Measurements from ENCODE around the gene DNAJC18. TPM values are rescaled to one million over a fixed set of nuclear protein-coding genes. Genes with fewer than 3 reads are reported as not detected.
A peak's percentile ranks its signal among the peaks of the same experiment; 100 is the strongest.
"Not testable (repeated sequence)": the region's sequence is repeated elsewhere in the genome, so short reads cannot be mapped to it uniquely, and the experiment has no call there.

DNAJC18 gene
- polyA plus RNA-seq, 1 experiment = 17.7 TPM

- Histone ChIP-seq H3K9me3 (ENCODE audit: control insufficient read depth, insufficient read depth, low read length) (no peaks in the 10 kb centered on the region), H3K4me3 (ENCODE audit: low read depth, low read length) (peak overlapping the region; percentile 76), H3K27me3 (ENCODE audit: control insufficient read depth, insufficient read depth, low read length) (no peaks in the 10 kb centered on the region), H3K27ac (ENCODE audit: low read depth, low read length) (peak overlapping the region; percentile 92)
- ChIA-PET CTCF (interaction anchor here (0.9 to 1.7 kb wide), 3 partner anchors 22 to 60 kb away, joined by 3 to 8 read pairs (median 5); no protein-coding TSS in a partner anchor), POLR2A (interaction anchor here (0.5 to 1.5 kb wide), 7 partner anchors 8 to 93 kb away, joined by 3 to 7 read pairs (median 5); partner anchors contain the start of gene UBE2D2)
- no peak for DNase-seq (ENCODE audit: low read depth, low spot score)
- TF ChIP-seq, protein P1, sequence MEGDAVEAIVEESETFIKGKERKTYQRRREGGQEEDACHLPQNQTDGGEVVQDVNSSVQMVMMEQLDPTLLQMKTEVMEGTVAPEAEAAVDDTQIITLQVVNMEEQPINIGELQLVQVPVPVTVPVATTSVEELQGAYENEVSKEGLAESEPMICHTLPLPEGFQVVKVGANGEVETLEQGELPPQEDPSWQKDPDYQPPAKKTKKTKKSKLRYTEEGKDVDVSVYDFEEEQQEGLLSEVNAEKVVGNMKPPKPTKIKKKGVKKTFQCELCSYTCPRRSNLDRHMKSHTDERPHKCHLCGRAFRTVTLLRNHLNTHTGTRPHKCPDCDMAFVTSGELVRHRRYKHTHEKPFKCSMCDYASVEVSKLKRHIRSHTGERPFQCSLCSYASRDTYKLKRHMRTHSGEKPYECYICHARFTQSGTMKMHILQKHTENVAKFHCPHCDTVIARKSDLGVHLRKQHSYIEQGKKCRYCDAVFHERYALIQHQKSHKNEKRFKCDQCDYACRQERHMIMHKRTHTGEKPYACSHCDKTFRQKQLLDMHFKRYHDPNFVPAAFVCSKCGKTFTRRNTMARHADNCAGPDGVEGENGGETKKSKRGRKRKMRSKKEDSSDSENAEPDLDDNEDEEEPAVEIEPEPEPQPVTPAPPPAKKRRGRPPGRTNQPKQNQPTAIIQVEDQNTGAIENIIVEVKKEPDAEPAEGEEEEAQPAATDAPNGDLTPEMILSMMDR (IDR thresholded peaks at IDR 0.05; ENCODE audit: low read depth, low read length) = peak; percentile 30
Measured at GRCh38 chr5:139481580-139482049, 42.3 kb upstream of the DNAJC18 start.

DNA sequence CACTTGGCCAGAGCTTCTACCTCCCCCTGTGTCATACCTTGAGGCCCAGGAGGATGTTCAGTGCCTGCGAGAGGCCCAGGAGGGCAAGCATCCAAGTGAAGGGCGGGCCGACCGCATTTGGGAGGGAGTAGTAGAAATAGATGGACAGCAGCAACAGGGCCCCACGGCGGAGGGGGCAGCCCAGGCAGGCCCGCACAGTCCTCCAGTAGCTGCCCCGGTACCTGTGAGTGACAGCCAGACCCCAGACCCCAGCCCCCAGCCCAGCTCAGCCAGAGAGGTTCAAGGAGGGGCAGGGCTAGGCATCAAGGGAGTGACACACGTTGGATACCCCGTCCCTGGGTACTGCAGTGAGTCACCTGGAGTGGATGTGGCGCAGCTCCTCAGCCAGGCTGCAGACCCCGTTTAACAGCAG, 41.8 kb upstream of the DNAJC18 start:
- CTCF ChIA-PET = interaction anchor here (1.2 kb wide), 1 partner anchor 58 kb away, joined by 3 read pairs; no protein-coding TSS in a partner anchor
- Histone ChIP-seq H3K9me3 (ENCODE audit: control insufficient read depth, insufficient read depth, low read length) (no peaks in the 10 kb centered on the region), H3K4me3 (ENCODE audit: low read depth, low read length) (peak overlapping the region; percentile 76), H3K27ac (ENCODE audit: low read depth, low read length) (peak overlapping the region; percentile 92), H3K27me3 (ENCODE audit: control insufficient read depth, insufficient read depth, low read length) (no peaks in the 10 kb centered on the region)
- POLR2A ChIA-PET = interaction anchor here (1.4 to 1.5 kb wide), 2 partner anchors 22 to 37 kb away, joined by 3 to 5 read pairs; no protein-coding TSS in a partner anchor
- no peak for DNase-seq (ENCODE audit: low read depth, low spot score)
- TF ChIP-seq, protein P1 (IDR thresholded peaks at IDR 0.05; ENCODE audit: low read depth, low read length) = no peak

GRCh38 chr5:139479729-139480128, 40.4 kb upstream of the DNAJC18 start:
- not testable (repeated sequence) for H3K27ac ChIP-seq (ENCODE audit: low read depth, low read length); H3K4me3 ChIP-seq (ENCODE audit: low read depth, low read length); DNase-seq (ENCODE audit: low read depth, low spot score); H3K9me3 ChIP-seq (ENCODE audit: control insufficient read depth, insufficient read depth, low read length); H3K27me3 ChIP-seq (ENCODE audit: control insufficient read depth, insufficient read depth, low read length)
- POLR2A ChIA-PET = interaction anchor here (0.6 to 0.7 kb wide), 3 partner anchors 11 to 45 kb away, joined by 3 to 8 read pairs (median 4); no protein-coding TSS in a partner anchor
- CTCF ChIA-PET = interaction anchor here (0.6 to 1.2 kb wide), 5 partner anchors 20 to 60 kb away, joined by 3 to 5 read pairs (median 3); no protein-coding TSS in a partner anchor

DNA sequence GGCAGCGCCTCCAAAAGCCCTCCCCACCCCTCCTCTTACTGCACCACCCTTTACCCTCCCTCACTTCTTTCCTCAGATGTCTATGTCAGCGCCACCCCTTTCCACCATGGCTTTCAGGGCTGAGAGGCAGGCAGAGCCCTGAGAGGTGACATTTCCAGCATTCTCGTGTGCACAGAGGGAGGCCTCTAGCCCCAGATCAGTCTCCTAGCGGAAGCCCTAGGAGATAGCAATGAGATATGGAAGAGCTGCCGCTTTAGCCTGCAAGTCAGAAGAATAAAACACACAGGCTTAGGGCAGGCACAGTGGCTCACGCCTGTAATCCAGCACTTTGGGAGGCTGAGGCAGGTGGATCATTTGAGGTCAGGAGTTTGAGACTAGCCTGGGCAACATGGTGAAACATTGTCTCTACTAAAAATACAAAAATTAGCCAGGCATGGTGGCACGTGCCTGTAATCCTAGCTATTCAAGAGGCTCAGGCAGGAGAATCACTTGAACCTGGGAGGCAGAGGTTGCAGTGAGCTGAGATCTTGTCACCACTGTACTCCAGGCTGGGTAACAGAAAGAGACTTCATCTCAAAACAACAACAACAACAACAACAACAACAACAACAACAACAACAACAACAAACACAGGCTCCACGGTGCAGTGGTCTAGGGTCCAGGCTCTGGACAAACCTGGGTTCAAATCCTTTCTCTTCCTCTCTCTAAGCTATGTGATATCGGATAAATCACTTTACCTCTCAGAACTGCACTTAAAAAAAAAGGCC, 39.5 kb upstream of the DNAJC18 start:
- POLR2A ChIA-PET; H3K27ac ChIP-seq (ENCODE audit: low read depth, low read length): not testable (repeated sequence)

DNA sequence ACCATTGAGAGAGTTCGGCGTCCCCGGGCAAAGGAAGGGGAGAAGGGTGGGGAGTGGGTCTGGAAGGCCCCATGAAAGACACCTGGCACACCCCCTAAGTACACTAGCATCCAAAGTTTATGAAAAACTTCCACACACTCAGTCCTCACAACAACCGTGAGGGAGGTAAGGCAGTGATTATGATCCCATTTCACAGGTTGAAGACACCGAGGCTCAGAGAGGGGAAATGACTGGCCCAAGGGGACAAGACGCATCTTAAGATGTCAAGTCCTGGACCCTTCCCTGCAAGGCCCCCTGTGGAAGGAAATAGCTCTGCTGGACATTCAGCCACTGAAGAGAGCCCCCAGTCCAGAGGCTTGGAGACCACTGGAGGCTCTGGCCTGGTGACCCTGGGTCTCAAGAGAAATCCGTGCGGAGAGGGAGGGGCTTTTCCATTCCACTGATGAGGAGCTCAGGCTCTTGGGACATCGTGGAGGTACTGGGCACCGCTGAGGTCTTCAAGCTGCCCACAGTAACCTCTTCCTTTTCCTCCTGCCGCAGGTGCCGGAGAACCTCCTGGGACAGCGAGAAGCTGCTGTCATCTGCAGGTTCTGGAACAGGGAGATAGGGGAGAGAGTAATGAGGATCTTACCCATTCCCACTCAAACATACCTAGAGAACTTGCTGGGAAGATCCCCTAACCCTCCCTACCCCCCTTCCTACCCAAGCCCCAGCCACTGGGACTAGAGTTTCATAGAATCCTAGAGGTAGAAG, 36.7 kb upstream of the DNAJC18 start:
- CTCF ChIA-PET = interaction anchor here (0.7 kb wide), 1 partner anchor 88 kb away, joined by 5 read pairs; no protein-coding TSS in a partner anchor
- POLR2A ChIA-PET = interaction anchor here (0.6 kb wide), 1 partner anchor 51 kb away, joined by 4 read pairs; no protein-coding TSS in a partner anchor
- TF ChIP-seq, protein P1 (IDR thresholded peaks at IDR 0.05; ENCODE audit: low read depth, low read length) = no peak
- no peaks in the 10 kb centered on the region for H3K9me3 ChIP-seq (ENCODE audit: control insufficient read depth, insufficient read depth, low read length)
- H3K4me3 ChIP-seq (ENCODE audit: low read depth, low read length) = no peak overlapping the region
- H3K27me3 ChIP-seq (ENCODE audit: control insufficient read depth, insufficient read depth, low read length) = no peaks in the 10 kb centered on the region
- DNase-seq (ENCODE audit: low read depth, low spot score) = no peak
- no peak overlapping the region for H3K27ac ChIP-seq (ENCODE audit: low read depth, low read length)

More for the DNA sequence above, 39.5 kb upstream of the DNAJC18 start:
- CTCF ChIA-PET = interaction anchor here (0.7 kb wide), 1 partner anchor 56 kb away, joined by 3 read pairs; no protein-coding TSS in a partner anchor
- H3K27me3 ChIP-seq (ENCODE audit: control insufficient read depth, insufficient read depth, low read length); H3K9me3 ChIP-seq (ENCODE audit: control insufficient read depth, insufficient read depth, low read length); H3K4me3 ChIP-seq (ENCODE audit: low read depth, low read length); DNase-seq (ENCODE audit: low read depth, low spot score): not testable (repeated sequence)
